H1 (cell line): ENCODE measurements around the gene HUWE1. TPM values are rescaled to one million over a fixed set of nuclear protein-coding genes. Genes with fewer than 3 reads are reported as not detected.
A peak's percentile ranks its signal among the peaks of the same experiment; 100 is the strongest.

Experiments
- CEBPB ChIP-seq: IDR thresholded peaks from 2 replicates; pipeline ENCODE4 v1.6.1; 2012; ENCODE audit warnings: low read depth, low read length
- EP300 ChIP-seq, 2 experiments: IDR thresholded peaks; 1 replicate in 1 of 2; 2 replicates in 1 of 2; pipeline ENCODE4 v1.6.1; 2011 to 2012; ENCODE audit warnings: low read depth in 2 of 2, low read length in 2 of 2, mild to moderate bottlenecking in 2 of 2, borderline replicate concordance in 1 of 2, inconsistent platforms in 1 of 2, moderate library complexity in 1 of 2
- HDAC6 ChIP-seq: IDR thresholded peaks from one replicate; pipeline ENCODE4 v1.7.1; 2012; ENCODE audit warnings: low read depth, mild to moderate bottlenecking, inconsistent platforms, low read length, moderate library complexity
- RFX5 ChIP-seq: IDR thresholded peaks from 2 replicates; pipeline ENCODE4 v1.6.1; 2011; ENCODE audit warnings: low read depth, low read length, improper control_type of control experiment, borderline replicate concordance
- TCF12 ChIP-seq: IDR thresholded peaks from 2 replicates; pipeline ENCODE4 v1.6.1; 2011; ENCODE audit warnings: low read depth, mild to moderate bottlenecking, low read length
- polyA plus RNA-seq, 7 experiments: library from polyadenylated mRNA; depleted of rRNA in 3 of 7; stranded (reverse) in 5 of 7; unstranded in 2 of 7; fragments of >200 nt in 5 of 7; fragments of 200-250 nt in 2 of 7; gene quantifications; 1 replicate in 5 of 7; 2 replicates in 1 of 7; 4 replicates in 1 of 7; pipeline versions ENCODE4 v1.2.1 to v1.2.3, GENCODE V29; 2011 to 2013; ENCODE audit warnings: missing spikeins in 2 of 7, mixed read lengths in 2 of 7
- total RNA-seq: library from RNA; stranded (reverse); fragmentation: NEBNext Ultra II Directional; extraction: Animal tissue kit (Norgen Biotek cat#: 25700); gene quantifications from 2 replicates; pipeline ENCODE4 v1.2.1, GENCODE V29; 2021
- TF ChIP-seq, protein P1 (sequence below): fragments of 300-600 bp; sonication (generic); IDR thresholded peaks from 2 replicates; pipeline ENCODE4 v1.7.1; 2012; ENCODE audit warnings: low read length, moderate library complexity, mild to moderate bottlenecking, inconsistent platforms; ENCODE audit not compliant: insufficient replicate concordance

Gene HUWE1
- total and polyA plus RNA-seq, 2 of the 8 experiments (the other 6 are each of a cell fraction or from before 2014, with no cell fraction given) = 114 to 252 TPM

DNA sequence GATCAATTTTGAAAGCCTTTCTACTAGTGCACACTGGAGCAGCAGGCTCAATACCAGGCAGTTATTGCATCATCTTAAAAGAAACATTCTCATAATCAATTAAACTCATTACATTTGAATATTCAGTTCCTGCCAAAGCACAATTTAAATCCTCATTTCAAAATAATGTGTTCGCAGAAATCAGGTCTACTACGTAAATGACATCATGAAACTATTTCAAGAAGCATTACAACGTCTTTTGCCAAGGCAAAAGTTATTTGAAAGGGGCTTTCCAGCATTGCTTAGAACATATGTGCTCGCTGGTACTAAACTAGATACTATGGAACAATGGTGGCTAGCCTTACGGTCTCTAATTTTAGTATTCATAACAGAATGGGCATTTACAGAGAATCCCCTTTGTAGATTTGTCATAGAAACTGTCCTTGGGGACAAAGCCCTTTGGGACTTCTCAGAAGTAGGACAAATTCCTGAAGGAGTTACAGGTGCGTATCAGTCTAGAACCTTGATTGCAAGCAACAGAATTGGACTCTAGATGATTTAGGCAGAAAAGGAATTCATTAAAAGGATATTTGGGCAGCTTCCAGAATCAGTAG lies 27.6 kb upstream of the HUWE1 start (continued):
- TF ChIP-seq, protein P1, sequence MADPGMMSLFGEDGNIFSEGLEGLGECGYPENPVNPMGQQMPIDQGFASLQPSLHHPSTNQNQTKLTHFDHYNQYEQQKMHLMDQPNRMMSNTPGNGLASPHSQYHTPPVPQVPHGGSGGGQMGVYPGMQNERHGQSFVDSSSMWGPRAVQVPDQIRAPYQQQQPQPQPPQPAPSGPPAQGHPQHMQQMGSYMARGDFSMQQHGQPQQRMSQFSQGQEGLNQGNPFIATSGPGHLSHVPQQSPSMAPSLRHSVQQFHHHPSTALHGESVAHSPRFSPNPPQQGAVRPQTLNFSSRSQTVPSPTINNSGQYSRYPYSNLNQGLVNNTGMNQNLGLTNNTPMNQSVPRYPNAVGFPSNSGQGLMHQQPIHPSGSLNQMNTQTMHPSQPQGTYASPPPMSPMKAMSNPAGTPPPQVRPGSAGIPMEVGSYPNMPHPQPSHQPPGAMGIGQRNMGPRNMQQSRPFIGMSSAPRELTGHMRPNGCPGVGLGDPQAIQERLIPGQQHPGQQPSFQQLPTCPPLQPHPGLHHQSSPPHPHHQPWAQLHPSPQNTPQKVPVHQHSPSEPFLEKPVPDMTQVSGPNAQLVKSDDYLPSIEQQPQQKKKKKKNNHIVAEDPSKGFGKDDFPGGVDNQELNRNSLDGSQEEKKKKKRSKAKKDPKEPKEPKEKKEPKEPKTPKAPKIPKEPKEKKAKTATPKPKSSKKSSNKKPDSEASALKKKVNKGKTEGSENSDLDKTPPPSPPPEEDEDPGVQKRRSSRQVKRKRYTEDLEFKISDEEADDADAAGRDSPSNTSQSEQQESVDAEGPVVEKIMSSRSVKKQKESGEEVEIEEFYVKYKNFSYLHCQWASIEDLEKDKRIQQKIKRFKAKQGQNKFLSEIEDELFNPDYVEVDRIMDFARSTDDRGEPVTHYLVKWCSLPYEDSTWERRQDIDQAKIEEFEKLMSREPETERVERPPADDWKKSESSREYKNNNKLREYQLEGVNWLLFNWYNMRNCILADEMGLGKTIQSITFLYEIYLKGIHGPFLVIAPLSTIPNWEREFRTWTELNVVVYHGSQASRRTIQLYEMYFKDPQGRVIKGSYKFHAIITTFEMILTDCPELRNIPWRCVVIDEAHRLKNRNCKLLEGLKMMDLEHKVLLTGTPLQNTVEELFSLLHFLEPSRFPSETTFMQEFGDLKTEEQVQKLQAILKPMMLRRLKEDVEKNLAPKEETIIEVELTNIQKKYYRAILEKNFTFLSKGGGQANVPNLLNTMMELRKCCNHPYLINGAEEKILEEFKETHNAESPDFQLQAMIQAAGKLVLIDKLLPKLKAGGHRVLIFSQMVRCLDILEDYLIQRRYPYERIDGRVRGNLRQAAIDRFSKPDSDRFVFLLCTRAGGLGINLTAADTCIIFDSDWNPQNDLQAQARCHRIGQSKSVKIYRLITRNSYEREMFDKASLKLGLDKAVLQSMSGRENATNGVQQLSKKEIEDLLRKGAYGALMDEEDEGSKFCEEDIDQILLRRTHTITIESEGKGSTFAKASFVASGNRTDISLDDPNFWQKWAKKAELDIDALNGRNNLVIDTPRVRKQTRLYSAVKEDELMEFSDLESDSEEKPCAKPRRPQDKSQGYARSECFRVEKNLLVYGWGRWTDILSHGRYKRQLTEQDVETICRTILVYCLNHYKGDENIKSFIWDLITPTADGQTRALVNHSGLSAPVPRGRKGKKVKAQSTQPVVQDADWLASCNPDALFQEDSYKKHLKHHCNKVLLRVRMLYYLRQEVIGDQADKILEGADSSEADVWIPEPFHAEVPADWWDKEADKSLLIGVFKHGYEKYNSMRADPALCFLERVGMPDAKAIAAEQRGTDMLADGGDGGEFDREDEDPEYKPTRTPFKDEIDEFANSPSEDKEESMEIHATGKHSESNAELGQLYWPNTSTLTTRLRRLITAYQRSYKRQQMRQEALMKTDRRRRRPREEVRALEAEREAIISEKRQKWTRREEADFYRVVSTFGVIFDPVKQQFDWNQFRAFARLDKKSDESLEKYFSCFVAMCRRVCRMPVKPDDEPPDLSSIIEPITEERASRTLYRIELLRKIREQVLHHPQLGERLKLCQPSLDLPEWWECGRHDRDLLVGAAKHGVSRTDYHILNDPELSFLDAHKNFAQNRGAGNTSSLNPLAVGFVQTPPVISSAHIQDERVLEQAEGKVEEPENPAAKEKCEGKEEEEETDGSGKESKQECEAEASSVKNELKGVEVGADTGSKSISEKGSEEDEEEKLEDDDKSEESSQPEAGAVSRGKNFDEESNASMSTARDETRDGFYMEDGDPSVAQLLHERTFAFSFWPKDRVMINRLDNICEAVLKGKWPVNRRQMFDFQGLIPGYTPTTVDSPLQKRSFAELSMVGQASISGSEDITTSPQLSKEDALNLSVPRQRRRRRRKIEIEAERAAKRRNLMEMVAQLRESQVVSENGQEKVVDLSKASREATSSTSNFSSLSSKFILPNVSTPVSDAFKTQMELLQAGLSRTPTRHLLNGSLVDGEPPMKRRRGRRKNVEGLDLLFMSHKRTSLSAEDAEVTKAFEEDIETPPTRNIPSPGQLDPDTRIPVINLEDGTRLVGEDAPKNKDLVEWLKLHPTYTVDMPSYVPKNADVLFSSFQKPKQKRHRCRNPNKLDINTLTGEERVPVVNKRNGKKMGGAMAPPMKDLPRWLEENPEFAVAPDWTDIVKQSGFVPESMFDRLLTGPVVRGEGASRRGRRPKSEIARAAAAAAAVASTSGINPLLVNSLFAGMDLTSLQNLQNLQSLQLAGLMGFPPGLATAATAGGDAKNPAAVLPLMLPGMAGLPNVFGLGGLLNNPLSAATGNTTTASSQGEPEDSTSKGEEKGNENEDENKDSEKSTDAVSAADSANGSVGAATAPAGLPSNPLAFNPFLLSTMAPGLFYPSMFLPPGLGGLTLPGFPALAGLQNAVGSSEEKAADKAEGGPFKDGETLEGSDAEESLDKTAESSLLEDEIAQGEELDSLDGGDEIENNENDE = no peak
- TF ChIP-seq CEBPB (0 out of 2 replicates have a peak, but pooled peaks have one; percentile 17), TCF12 (no peak), EP300 (IDR thresholded peaks at IDR 0.05; ENCODE audit: borderline replicate concordance in 1 of 2, low read depth in 2 of 2, low read length in 2 of 2) (no peak), HDAC6 (no peak), RFX5 (no peak)
- TF ChIP-seq, all 59 proteins: peak for 1
